Smooth muscle cell (in vitro differentiated cells): ENCODE measurements around the gene LETM1. TPM values are rescaled to one million over a fixed set of nuclear protein-coding genes. Genes with fewer than 3 reads are reported as not detected.
A peak's percentile ranks its signal among the peaks of the same experiment; 100 is the strongest.

Experiments used
- DNase-seq: peaks from one replicate; lab custom pipeline; 2025; ENCODE audit not compliant: unreplicated experiment; lab: John Stamatoyannopoulos, UW
- H2AFZ ChIP-seq: fragments of 200-600 bp; sonication (generic); 2 replicates; pipeline ENCODE4 v1.6.0; 2016; ENCODE audit warnings: antibody characterized with exemption, low read depth, mild to moderate bottlenecking
- H3F3A ChIP-seq: fragments of 200-600 bp; sonication (generic); 2 replicates; pipeline ENCODE4 v1.6.0; 2017; ENCODE audit warnings: antibody characterized with exemption, low read depth
- H3K27ac ChIP-seq: fragments of 200-600 bp; sonication (generic); 2 replicates; pipeline ENCODE4 v1.5.1; 2016; ENCODE audit warnings: low read depth, mild to moderate bottlenecking
- H3K27me3 ChIP-seq: fragments of 200-600 bp; sonication (generic); 2 replicates; pipeline ENCODE4 v1.6.1; 2016; ENCODE audit warnings: low read depth, mild to moderate bottlenecking
- H3K36me3 ChIP-seq: fragments of 200-600 bp; sonication (generic); 2 replicates; pipeline ENCODE4 v1.5.1; 2016; ENCODE audit warnings: low read depth
- H3K4me1 ChIP-seq: fragments of 200-600 bp; sonication (generic); 2 replicates; pipeline ENCODE4 v1.5.1; 2016; ENCODE audit warnings: low read depth
- H3K4me2 ChIP-seq: fragments of 200-600 bp; sonication (generic); 2 replicates; pipeline ENCODE4 v1.6.0; 2016; ENCODE audit warnings: mild to moderate bottlenecking
- H3K4me3 ChIP-seq: fragments of 200-600 bp; sonication (generic); 2 replicates; pipeline ENCODE4 v1.5.1; 2016; ENCODE audit warnings: mild to moderate bottlenecking
- H3K79me2 ChIP-seq: fragments of 200-600 bp; sonication (generic); 2 replicates; pipeline ENCODE4 v1.6.0; 2016; ENCODE audit warnings: low read depth, mild to moderate bottlenecking
- H3K9ac ChIP-seq: fragments of 200-600 bp; sonication (generic); 2 replicates; pipeline ENCODE4 v1.6.0; 2016; ENCODE audit warnings: low read depth
- H3K9me3 ChIP-seq: fragments of 200-600 bp; sonication (generic); replicated peaks from 2 replicates; pipeline ENCODE4 v1.5.1; 2016; ENCODE audit warnings: low read depth
- H4K20me1 ChIP-seq: fragments of 200-600 bp; sonication (generic); 2 replicates; pipeline ENCODE4 v1.6.0; 2016; ENCODE audit warnings: low read depth
- WGBS: methylation state at CpG from one replicate; pipeline ENCODE4 v1.1.7; 2016; ENCODE audit warnings: low lambda C conversion rate; 5-methylcytosine and 5-hydroxymethylcytosine counted together
- polyA plus RNA-seq: library from polyadenylated mRNA; unstranded; fragments of >200 nt; fragmentation: Nextera tagmentation; extraction: Ambion mirVana; gene quantifications from 2 replicates; pipeline ENCODE4 v1.2.1, GENCODE V29; 2016
- total RNA-seq: library from RNA; depleted of rRNA; stranded (reverse); fragments of >200 nt; gene quantifications from 2 replicates; pipeline ENCODE4 v1.2.3, GENCODE V29; 2014
- TF ChIP-seq, protein P1 (sequence below): fragments of 200-600 bp; sonication (generic); IDR thresholded peaks from 2 replicates; pipeline ENCODE4 v1.5.1; 2017; ENCODE audit warnings: borderline replicate concordance, mild to moderate bottlenecking, antibody characterized with exemption; ENCODE audit not compliant: insufficient read depth, poor library complexity, severe bottlenecking

The LETM1 gene
- total and polyA plus RNA-seq, 2 experiments from 2014 or later, result 15.3 to 17.1 TPM

DNA sequence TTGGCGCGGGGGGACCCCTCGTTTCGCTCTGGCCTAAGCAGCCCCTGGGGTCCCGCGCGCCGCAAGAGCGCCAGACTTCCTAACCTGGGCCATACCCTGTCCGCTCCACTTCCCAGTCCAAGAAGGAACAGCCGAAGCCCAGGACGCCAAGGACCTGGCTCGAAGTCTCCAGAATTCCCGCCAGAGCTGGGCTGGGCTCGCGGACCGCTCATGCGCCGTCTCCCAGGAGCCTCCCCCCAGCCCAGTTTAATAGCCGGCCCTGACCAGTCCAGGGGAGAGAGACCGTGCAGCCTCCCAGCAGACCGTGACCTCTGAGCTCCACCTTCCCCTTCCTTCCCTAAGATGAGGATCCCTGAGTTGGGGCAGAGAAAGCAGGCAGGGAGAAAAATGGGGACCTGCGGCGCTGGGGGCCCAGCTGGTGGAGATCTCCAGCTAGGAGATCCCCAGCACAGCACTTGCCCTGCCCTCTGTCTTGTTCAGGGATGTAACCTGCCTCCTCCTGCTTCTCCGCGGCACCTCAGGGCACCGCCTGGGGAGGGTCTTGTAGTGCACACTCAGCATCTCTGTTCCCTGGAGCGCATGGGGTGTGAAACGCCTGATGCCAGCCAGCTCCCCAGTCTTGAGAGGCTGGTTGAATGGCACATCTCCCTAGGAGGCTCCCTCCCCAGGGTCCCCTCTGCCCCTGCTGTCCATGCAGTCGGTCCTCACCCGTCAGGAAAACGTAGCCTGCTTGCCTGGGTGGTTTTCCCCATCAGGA, 1.2 kb upstream of the LETM1 start:
- no peaks in the 10 kb centered on the region for H3F3A ChIP-seq
- H2AFZ ChIP-seq, result peak overlapping the region; percentile 97
- peak overlapping the region; percentile 84 for H3K4me3 ChIP-seq
- H3K79me2 ChIP-seq, result peaks cover 34% of the 10 kb centered on the region
- H4K20me1 ChIP-seq, result peaks cover 13% of the 10 kb centered on the region
- no peak overlapping the region for H3K27ac ChIP-seq
- no peaks in the 10 kb centered on the region for H3K27me3 ChIP-seq
- H3K9ac ChIP-seq, result peak overlapping the region; percentile 43
- no peak for DNase-seq
- peaks cover 8% of the 10 kb centered on the region for H3K4me1 ChIP-seq
- H3K4me2 ChIP-seq, result peak overlapping the region; percentile 91
- H3K36me3 ChIP-seq, result no peaks in the 10 kb centered on the region
- 29% methylated on average over 31 of the region's 32 CpGs for WGBS
- H3K9me3 ChIP-seq, result no peaks in the 10 kb centered on the region
- TF ChIP-seq, protein P1, sequence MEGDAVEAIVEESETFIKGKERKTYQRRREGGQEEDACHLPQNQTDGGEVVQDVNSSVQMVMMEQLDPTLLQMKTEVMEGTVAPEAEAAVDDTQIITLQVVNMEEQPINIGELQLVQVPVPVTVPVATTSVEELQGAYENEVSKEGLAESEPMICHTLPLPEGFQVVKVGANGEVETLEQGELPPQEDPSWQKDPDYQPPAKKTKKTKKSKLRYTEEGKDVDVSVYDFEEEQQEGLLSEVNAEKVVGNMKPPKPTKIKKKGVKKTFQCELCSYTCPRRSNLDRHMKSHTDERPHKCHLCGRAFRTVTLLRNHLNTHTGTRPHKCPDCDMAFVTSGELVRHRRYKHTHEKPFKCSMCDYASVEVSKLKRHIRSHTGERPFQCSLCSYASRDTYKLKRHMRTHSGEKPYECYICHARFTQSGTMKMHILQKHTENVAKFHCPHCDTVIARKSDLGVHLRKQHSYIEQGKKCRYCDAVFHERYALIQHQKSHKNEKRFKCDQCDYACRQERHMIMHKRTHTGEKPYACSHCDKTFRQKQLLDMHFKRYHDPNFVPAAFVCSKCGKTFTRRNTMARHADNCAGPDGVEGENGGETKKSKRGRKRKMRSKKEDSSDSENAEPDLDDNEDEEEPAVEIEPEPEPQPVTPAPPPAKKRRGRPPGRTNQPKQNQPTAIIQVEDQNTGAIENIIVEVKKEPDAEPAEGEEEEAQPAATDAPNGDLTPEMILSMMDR, result no peak

DNA sequence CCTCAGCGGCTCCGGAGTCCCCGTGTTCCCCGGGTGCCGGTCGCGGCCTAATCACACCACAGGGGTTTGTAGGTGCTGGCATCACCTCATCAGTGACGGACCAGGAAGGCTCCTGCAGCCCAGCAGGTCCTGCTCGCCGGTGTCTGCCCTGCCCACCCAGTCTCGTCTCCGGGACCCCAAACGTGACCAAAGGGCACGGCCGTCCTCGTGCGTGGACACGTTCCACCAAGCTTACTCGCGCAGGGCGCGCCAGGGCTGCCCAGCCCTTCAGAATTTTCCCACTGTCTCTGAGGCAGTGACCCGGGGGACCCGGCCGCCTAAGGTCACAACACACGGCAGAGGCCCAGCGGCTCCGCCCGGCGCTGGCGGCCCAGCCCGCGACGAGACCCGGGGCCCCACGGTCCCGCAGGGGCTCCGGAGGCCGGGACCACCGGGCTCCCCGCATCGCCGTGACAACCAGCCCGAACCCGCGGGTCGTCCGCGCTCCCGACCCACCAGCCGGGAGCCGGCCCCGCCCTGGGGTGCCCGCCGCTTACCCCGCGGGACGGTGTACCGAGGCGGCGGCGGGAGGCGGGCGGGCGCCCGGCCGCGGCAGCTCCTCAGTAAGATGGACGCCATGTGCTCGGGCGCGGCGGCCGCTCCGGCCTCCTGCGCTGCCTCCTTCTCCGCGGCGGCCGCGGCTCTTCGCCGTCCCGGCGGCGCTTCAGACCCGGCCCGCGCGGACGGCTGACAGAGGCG, 454 bp downstream of the LETM1 start:
- TF ChIP-seq, protein P1, result no peak
- DNase-seq, result no peak
- WGBS, result 2% methylated on average over 67 of the region's 92 CpGs

GRCh38 chr4:1854752-1855151, 1.2 kb downstream of the LETM1 start:
- no peak overlapping the region for H3K27ac ChIP-seq
- DNase-seq, result no peak
- WGBS, result 76% methylated on average over 1 of the region's 1 CpG
- peak overlapping the region; percentile 84 for H3K4me3 ChIP-seq
- peaks cover 8% of the 10 kb centered on the region for H3K4me1 ChIP-seq
- peaks cover 35% of the 10 kb centered on the region for H4K20me1 ChIP-seq
- TF ChIP-seq, protein P1, result no peak
- H3K9ac ChIP-seq, result peak overlapping the region; percentile 39
- no peak overlapping the region for H2AFZ ChIP-seq
- H3K4me2 ChIP-seq, result peak overlapping the region; percentile 91
- no peaks in the 10 kb centered on the region for H3K9me3 ChIP-seq
- peaks cover 49% of the 10 kb centered on the region for H3K79me2 ChIP-seq
- H3F3A ChIP-seq, result no peaks in the 10 kb centered on the region
- no peaks in the 10 kb centered on the region for H3K36me3 ChIP-seq
- no peaks in the 10 kb centered on the region for H3K27me3 ChIP-seq

More for the DNA sequence above, 454 bp downstream of the LETM1 start:
- Histone ChIP-seq H3F3A (no peaks in the 10 kb centered on the region), H3K4me1 (peaks cover 8% of the 10 kb centered on the region), H3K4me2 (peak overlapping the region; percentile 91), H4K20me1 (peaks cover 28% of the 10 kb centered on the region), H3K4me3 (peak overlapping the region; percentile 84), H3K27ac (peak overlapping the region; percentile 15), H2AFZ (peak overlapping the region; percentile 97), H3K27me3 (no peaks in the 10 kb centered on the region), H3K79me2 (peaks cover 44% of the 10 kb centered on the region), H3K9me3 (no peaks in the 10 kb centered on the region), H3K36me3 (no peaks in the 10 kb centered on the region), H3K9ac (peak overlapping the region; percentile 43)
